K562 (cell line): ENCODE measurements around the gene CEP131. TPM values are rescaled to one million over a fixed set of nuclear protein-coding genes. Genes with fewer than 3 reads are reported as not detected.
A peak's percentile ranks its signal among the peaks of the same experiment; 100 is the strongest.

Experiments
- ATAC-seq: fragments of 200-7000 bp; cut with Tn5 transposase; 3 replicates; pipeline ENCODE4 v1.9.1; 2020; ENCODE audit warnings: moderate library complexity
- BruUV-seq: library from RNA; stranded (reverse); fragments of 400-500 nt; replicated peaks from 2 replicates; lab custom pipeline; 2021; lab: Mats Ljungman, UMichigan
- CTCF ChIA-PET: fragments of 300-600 bp; formaldehyde crosslinking; extraction: SDS; loops from one replicate; lab custom pipeline; 2021; ENCODE audit warnings: low intra/inter-chr PET ratio; lab: Yijun Ruan, JAX
- POLR2A ChIA-PET: fragments of 300-600, 350-650 bp; sonication (Branson Sonifier 250); formaldehyde crosslinking; extraction: SDS; loops from one replicate; lab custom pipeline; 2021; ENCODE audit warnings: antibody characterized with exemption, inconsistent platforms; lab: Yijun Ruan, JAX
- DNase-seq, 4 experiments: peaks; one replicate each; pipeline versions ENCODE4 v3.0.0 to v3.0.0-alpha.2; 2011 to 2018; ENCODE audit warnings: low spot score in 3 of 4, mixed read lengths in 3 of 4; ENCODE audit errors: extremely low read depth in 1 of 4
- FAIRE-seq: peaks from 2 replicates; lab custom pipeline; 2011; peaks lifted over from hg19 to GRCh38; lab: Jason Lieb, UNC
- H2AFZ ChIP-seq: 2 replicates; pipeline ENCODE4 v1.6.0; 2011; ENCODE audit warnings: low read depth, low read length, control low read depth, inconsistent platforms
- H3K27ac ChIP-seq: fragments of 200-600 bp; 3 replicates; pipeline ENCODE4 v1.8.0; 2011; ENCODE audit warnings: low read depth, mild to moderate bottlenecking, control low read depth, inconsistent platforms, low read length, moderate library complexity, mixed read lengths; ENCODE audit errors: extremely low read depth
- H3K27me3 ChIP-seq, 2 experiments: fragments of 300-600 bp in 1 of 2; 2 replicates in 1 of 2; 3 replicates in 1 of 2; pipeline versions ENCODE4 v1.6.0 to v1.8.0; 2011; ENCODE audit warnings: inconsistent platforms in 2 of 2, low read length in 2 of 2, mild to moderate bottlenecking in 1 of 2, mixed read lengths in 1 of 2, moderate library complexity in 1 of 2; ENCODE audit not compliant: control insufficient read depth in 2 of 2, insufficient read depth in 2 of 2
- H3K36me3 ChIP-seq: fragments of 300-600 bp; 3 replicates; pipeline ENCODE4 v1.8.0; 2011; ENCODE audit warnings: mild to moderate bottlenecking, low read length, inconsistent platforms; ENCODE audit not compliant: control insufficient read depth, insufficient read depth
- H3K4me1 ChIP-seq, 2 experiments: fragments of 200-600 bp in 1 of 2; replicated peaks in 1 of 2; 2 replicates in 1 of 2; 3 replicates in 1 of 2; pipeline versions ENCODE4 v1.5.1 to v1.8.0; 2011; ENCODE audit warnings: inconsistent platforms in 2 of 2, low read length in 2 of 2, mild to moderate bottlenecking in 1 of 2, mixed read lengths in 1 of 2, moderate library complexity in 1 of 2; ENCODE audit not compliant: control insufficient read depth in 2 of 2, insufficient read depth in 2 of 2
- H3K4me2 ChIP-seq: 2 replicates; pipeline ENCODE4 v1.6.1; 2011; ENCODE audit warnings: low read length, control low read depth, inconsistent platforms, mixed read lengths; ENCODE audit not compliant: insufficient read depth
- H3K4me3 ChIP-seq: fragments of 200-600 bp; sonication (generic), shearing (Covaris generic); 2 replicates; pipeline ENCODE4 v1.5.1; 2016; ENCODE audit warnings: control low read depth, inconsistent platforms
- H3K79me2 ChIP-seq: fragments of 200-600 bp; 3 replicates; pipeline ENCODE4 v1.8.0; 2011; ENCODE audit warnings: low read length, inconsistent platforms; ENCODE audit not compliant: control insufficient read depth, insufficient read depth
- H3K9ac ChIP-seq, 2 experiments: 2 replicates each; pipeline versions ENCODE4 v1.6.0 to v1.6.1; 2011; ENCODE audit warnings: low read depth in 2 of 2, low read length in 2 of 2, control low read depth in 1 of 2, inconsistent platforms in 1 of 2, mild to moderate bottlenecking in 1 of 2, mixed read lengths in 1 of 2; ENCODE audit not compliant: insufficient read depth in 1 of 2
- H3K9me1 ChIP-seq: one replicate; pipeline ENCODE4 v1.6.0; 2011; ENCODE audit warnings: inconsistent platforms, mild to moderate bottlenecking, low read length, moderate library complexity; ENCODE audit not compliant: control insufficient read depth, insufficient read depth
- H3K9me3 ChIP-seq: replicated peaks from 2 replicates; pipeline ENCODE4 v1.5.1; 2011; ENCODE audit warnings: low read depth, low read length, inconsistent platforms; ENCODE audit not compliant: control insufficient read depth, insufficient read depth
- H4K20me1 ChIP-seq: replicated peaks from 2 replicates; pipeline ENCODE4 v1.6.1; 2011; ENCODE audit warnings: low read length, inconsistent platforms, mixed read lengths; ENCODE audit not compliant: control insufficient read depth, insufficient read depth
- POLR2G ChIP-seq: fragments of 200-400 bp; formaldehyde crosslinking; IDR thresholded peaks from 2 replicates; pipeline ENCODE4 v1.6.1; 2017; ENCODE audit warnings: low read depth, mild to moderate bottlenecking, antibody characterized with exemption, low read length, moderate library complexity
- RBFOX2 ChIP-seq: fragments of 200-400 bp; formaldehyde crosslinking; IDR thresholded peaks from 2 replicates; pipeline ENCODE4 v1.6.1; 2017; ENCODE audit warnings: low read depth, mild to moderate bottlenecking, low read length, moderate library complexity
- SNRNP70 ChIP-seq: fragments of 200-400 bp; formaldehyde crosslinking; optimal IDR thresholded peaks from 2 replicates; pipeline ENCODE3; 2017; ENCODE audit warnings: low read depth, low read length
- TCF3 ChIP-seq: sonication (generic); formaldehyde crosslinking; IDR thresholded peaks from 2 replicates; pipeline ENCODE4 v1.4.0; 2020; ENCODE audit warnings: mild to moderate bottlenecking, missing genetic modification reagents
- ZZZ3 ChIP-seq: fragments of 450-650 bp; IDR thresholded peaks from 2 replicates; pipeline ENCODE4 v1.6.1; 2016; ENCODE audit warnings: antibody characterized with exemption, mild to moderate bottlenecking, moderate library complexity
- WGBS: fragments of 100-300 bp; shearing (Covaris generic); methylation state at CpG from one replicate; pipeline ENCODE4 v1.1.6; 2016; ENCODE audit warnings: low coverage, mixed read lengths; ENCODE audit not compliant: insufficient coverage; ENCODE audit errors: missing lambda C conversion rate; 5-methylcytosine and 5-hydroxymethylcytosine counted together
- in situ Hi-C: fragments of 300-500 bp; cut with MboI; formaldehyde crosslinking; loops from 4 replicates; pipeline ENCODE4 v1.15.0; 2018; ENCODE audit warnings: inconsistent platforms, mixed read lengths
- intact Hi-C: fragments of 100-400 bp; cut with micrococcal nuclease; formaldehyde crosslinking; loops from 2 replicates; pipeline ENCODE4 v1.14.2; 2022
- polyA plus RNA-seq, 8 experiments: library from polyadenylated mRNA; depleted of rRNA in 4 of 8; stranded (reverse) in 5 of 8; unstranded in 3 of 8; fragments of >200 nt; fragmentation: Nextera tagmentation in 2 of 8; fragmentation: Illumina TruSeq in 1 of 8; extraction: Ambion mirVana in 2 of 8; extraction: Trizol in 1 of 8; gene quantifications; 2 replicates each; pipeline versions ENCODE4 v1.2.1 to v1.2.3, GENCODE V29; 2011 to 2014; ENCODE audit warnings: inconsistent platforms in 1 of 8, missing spikeins in 1 of 8
- total RNA-seq, 7 experiments: library from RNA; depleted of rRNA in 6 of 7; stranded (reverse); fragments of >200 nt in 6 of 7; fragmentation: Illumina TruSeq in 2 of 7; extraction: Trizol in 2 of 7; gene quantifications; 2 replicates each; pipeline versions ENCODE4 v1.2.1 to v1.2.3, GENCODE V29; 2011 to 2021; ENCODE audit warnings: low replicate concordance in 1 of 7

Gene CEP131
- total and polyA plus RNA-seq, 9 of the 15 experiments (the other 6 are each of a cell fraction or from before 2014, with no cell fraction given), result 0.24 to 21.2 (median 2.3) TPM

DNA sequence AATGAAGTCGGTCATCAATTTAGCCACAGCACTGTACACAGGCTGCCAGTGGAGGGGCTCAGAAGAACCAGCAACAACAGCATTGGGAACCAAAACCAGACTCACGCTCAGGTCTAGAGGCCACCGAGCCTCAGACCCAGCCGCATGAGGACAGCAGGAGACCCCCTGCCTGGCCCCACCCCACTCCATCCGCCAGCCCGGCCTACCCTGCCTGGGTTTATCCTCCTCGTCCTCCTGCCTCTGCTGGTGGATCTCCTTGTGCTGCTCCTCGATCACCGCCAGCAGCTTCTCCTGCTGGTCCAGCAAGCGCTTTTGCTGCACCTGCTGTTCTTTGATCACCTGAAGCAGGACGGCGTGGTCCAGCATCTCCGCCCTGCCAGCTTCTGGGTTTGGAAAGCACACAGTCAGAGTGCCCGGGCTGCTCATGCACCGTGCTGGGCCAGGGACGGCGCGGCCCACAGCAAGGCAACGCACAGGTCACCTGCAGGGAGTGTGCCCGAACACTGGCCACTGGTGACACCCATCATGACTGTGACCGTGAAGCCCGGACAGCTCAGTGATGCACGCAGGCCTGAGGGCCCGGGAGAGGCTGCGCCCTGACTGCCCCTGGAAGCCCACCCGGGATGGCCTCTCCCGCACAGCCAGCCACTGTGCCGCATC is 24.0 kb upstream of the CEP131 start:
- Histone ChIP-seq H3K9me3 (no peaks in the 10 kb centered on the region), H3K4me2 (no peak overlapping the region), H4K20me1 (peaks cover 5% of the 10 kb centered on the region; the same call in 1 of the 2 replicates), H3K36me3 (peaks cover 26% of the 10 kb centered on the region; the same call in 1 of the 3 replicates), H2AFZ (no peak overlapping the region), H3K9me1 (no peaks in the 10 kb centered on the region), H3K4me1 (peaks cover 0 to 64% of the 10 kb centered on the region in 2 experiments; a peak in 3 of 5 replicates), H3K9ac (peak overlapping the region in 1 of 2 experiments; percentile 79; a peak in 1 of 4 replicates), H3K27ac (no peak overlapping the region), H3K27me3 (no peaks in the 10 kb centered on the region), H3K4me3 (no peak overlapping the region), H3K79me2 (0 out of 3 replicates have a peak, but pooled peaks cover 1% of the 10 kb centered on the region)
- intact Hi-C loops (no loop called here), in situ Hi-C loops (loop anchor here (5.0 to 25.0 kb wide), 2 partner anchors 110 to 235 kb away; no protein-coding TSS in a partner anchor)
- TF ChIP-seq TCF3, result no peak
- TF ChIP-seq POLR2G, result peak; percentile 69
- TF ChIP-seq RBFOX2, result peak; percentile 21; the same call in 1 of the 2 replicates
- ChIA-PET CTCF (no interaction called here), POLR2A (interaction anchor here (0.6 to 1.1 kb wide), 3 partner anchors 17 to 1820 kb away, joined by 3 to 5 read pairs (median 4); no protein-coding TSS in a partner anchor)
- DNase-seq (no peak), ATAC-seq (no peak), FAIRE-seq (no peak)
- no TSS peak for BruUV-seq
- WGBS, result 92% methylated on average over 27 of the region's 28 CpGs

DNA sequence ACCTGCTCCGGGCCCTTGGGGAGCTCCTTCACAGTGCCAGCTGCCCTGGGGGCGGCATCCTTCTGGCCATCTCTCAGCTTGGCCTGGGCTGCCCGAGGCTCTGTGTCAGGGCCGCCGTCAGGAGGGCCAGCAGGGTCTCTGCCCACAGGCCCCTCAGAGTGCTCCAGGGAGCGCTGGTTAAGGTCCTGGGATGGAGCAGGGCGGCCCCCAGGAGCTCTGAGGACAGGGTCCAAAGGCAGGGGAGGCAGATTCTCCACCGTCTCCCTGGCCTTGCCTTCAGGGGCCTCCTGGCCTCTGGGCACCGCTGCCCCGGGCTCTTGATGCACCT is 23.5 kb upstream of the CEP131 start:
- Histone ChIP-seq H2AFZ (no peak overlapping the region), H4K20me1 (peaks cover 6% of the 10 kb centered on the region; the same call in 1 of the 2 replicates), H3K27me3 (no peaks in the 10 kb centered on the region), H3K4me1 (peaks cover 0 to 65% of the 10 kb centered on the region in 2 experiments; a peak in 3 of 5 replicates), H3K9me1 (no peaks in the 10 kb centered on the region), H3K9ac (no peak overlapping the region), H3K4me3 (no peak overlapping the region), H3K9me3 (no peaks in the 10 kb centered on the region), H3K27ac (no peak overlapping the region), H3K36me3 (peaks cover 26% of the 10 kb centered on the region; the same call in 1 of the 3 replicates), H3K4me2 (no peak overlapping the region), H3K79me2 (peaks cover 3% of the 10 kb centered on the region; the same call in 1 of the 3 replicates)
- no peak for ATAC-seq
- FAIRE-seq, result no peak
- 93% methylated on average over 10 of the region's 10 CpGs for WGBS
- ChIA-PET POLR2A (interaction anchor here (1.1 to 1.5 kb wide), 2 partner anchors 9 to 17 kb away, joined by 4 to 6 read pairs; no protein-coding TSS in a partner anchor), CTCF (no interaction called here)
- no TSS peak for BruUV-seq
- in situ Hi-C loops (loop anchor here (5.0 to 25.0 kb wide), 2 partner anchors 109 to 236 kb away; no protein-coding TSS in a partner anchor), intact Hi-C loops (no loop called here)
- no peak for DNase-seq
- TF ChIP-seq SNRNP70, result peak; percentile 15
- no peak for TF ChIP-seq ZZZ3
